GM12892 (cell line): Measurements from ENCODE around the gene BPIFB4.

ENCODE experiments used
- POLR2A ChIP-seq: IDR thresholded peaks from 2 replicates; pipeline ENCODE4 v1.6.1; 2011; ENCODE audit warnings: low read depth, low read length, control low read depth
- POLR2AphosphoS5 ChIP-seq: IDR thresholded peaks from 2 replicates; pipeline ENCODE4 v1.6.1; 2011; ENCODE audit warnings: low read depth, low read length, control low read depth

- TF ChIP-seq POLR2A = no peak
- no peak for TF ChIP-seq POLR2AphosphoS5
Measured at GRCh38 chr20:33069673-33070072, 9.8 kb upstream of the BPIFB4 start.
